ENCODE measurements around the gene RSPRY1. TPM values are rescaled to one million over a fixed set of nuclear protein-coding genes. Genes with fewer than 3 reads are reported as not detected.

Gene RSPRY1
- total and polyA plus RNA-seq, 2 of the 8 experiments (the other 6 are each of a cell fraction or from before 2014, with no cell fraction given), result 11.5 to 32.5 TPM

DNA sequence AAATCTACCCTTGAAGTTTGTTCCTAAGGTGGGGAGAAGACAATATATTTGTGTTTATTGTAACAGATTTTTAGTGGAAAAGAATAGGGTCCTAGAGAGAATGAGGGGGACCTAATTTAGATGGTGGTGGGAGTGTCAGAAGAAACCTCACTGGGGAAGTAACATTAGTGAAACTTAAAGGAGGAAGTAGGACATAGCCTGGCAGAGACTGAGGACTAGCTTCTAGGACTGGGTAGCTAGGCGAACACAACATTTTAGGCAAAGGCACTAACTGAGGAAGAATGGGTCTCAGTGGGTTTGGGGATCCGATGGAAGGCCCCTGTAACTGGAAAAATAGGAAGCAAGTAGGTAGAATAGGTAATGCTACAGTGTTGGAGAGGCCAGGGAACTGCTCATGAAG, 54.7 kb downstream of the RSPRY1 start (continued):
- no peak for TF ChIP-seq TBP (IDR thresholded peaks at IDR 0.05; ENCODE audit: low read depth, low read length)

Data from H1 (cell line).